GM19397 (cell line): ENCODE results near the gene ZEB2.

Experiments
- ATAC-seq: cut with Tn5 transposase; IDR thresholded peaks from one replicate; pipeline ENCODE4 v1.9.1; 2021; ENCODE audit warnings: mild to moderate bottlenecking, moderate library complexity; ENCODE audit not compliant: unreplicated experiment

Gene ZEB2

GRCh38 chr2:144431392-144431783 is 88.5 kb downstream of the ZEB2 start:
- no peak for ATAC-seq

GRCh38 chr2:144430722-144431391 is 89.1 kb downstream of the ZEB2 start:
- peak; percentile 90 for ATAC-seq

- ATAC-seq: no peak
These were observed 90.4 kb downstream of the ZEB2 start for GRCh38 chr2:144429396-144430112.

DNA sequence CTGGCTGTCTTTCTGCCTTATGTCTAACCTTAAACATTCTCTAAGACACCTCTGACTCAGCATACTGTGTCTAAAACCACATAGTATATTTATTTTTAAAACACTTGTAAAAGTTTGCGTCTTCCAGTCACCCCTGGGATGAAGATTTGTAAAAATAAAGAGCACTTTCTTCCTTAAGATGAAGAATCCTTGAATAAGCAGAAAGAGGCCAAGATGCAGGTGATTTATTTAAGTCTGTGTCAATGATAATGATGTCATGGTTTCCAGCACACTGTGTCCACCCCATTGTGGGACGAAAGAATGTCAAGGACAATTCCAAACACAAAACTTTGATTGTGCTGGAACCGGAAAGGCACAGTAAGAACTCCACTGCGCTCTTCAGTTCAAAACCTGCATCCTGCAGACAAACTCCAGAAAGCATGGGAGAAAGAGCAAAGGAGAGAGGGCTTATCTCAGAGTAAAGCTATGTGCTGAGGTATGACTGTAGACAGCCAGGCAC is 92.9 kb downstream of the ZEB2 start:
- ATAC-seq: no peak

GRCh38 chr2:144426355-144426754 is 93.6 kb downstream of the ZEB2 start:
- ATAC-seq: no peak

GRCh38 chr2:144424559-144425240 is 95.2 kb downstream of the ZEB2 start:
- ATAC-seq: no peak

- no peak for ATAC-seq
These were observed 98.1 kb downstream of the ZEB2 start for GRCh38 chr2:144421606-144422510.

DNA sequence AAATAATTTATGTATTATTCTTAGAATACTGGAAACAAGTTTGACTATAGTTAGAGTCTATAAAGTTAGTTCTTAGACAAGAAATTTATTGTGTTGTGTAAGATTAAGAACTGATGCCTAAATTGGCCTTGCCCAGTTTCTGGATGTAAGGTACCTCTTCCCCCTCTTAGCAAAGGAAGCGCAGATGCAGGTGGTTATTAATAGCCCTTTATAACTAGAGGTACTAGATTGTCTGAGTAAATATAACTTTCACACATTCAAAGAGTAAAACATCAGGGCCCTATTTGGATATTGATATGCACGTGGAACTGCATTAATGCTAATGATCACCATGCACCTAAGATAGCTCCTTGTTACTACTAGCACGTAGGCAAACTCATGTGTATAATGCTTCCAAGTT is 100.7 kb downstream of the ZEB2 start:
- no peak for ATAC-seq

GRCh38 chr2:144415386-144415785 is 104.5 kb downstream of the ZEB2 start:
- ATAC-seq: no peak

DNA sequence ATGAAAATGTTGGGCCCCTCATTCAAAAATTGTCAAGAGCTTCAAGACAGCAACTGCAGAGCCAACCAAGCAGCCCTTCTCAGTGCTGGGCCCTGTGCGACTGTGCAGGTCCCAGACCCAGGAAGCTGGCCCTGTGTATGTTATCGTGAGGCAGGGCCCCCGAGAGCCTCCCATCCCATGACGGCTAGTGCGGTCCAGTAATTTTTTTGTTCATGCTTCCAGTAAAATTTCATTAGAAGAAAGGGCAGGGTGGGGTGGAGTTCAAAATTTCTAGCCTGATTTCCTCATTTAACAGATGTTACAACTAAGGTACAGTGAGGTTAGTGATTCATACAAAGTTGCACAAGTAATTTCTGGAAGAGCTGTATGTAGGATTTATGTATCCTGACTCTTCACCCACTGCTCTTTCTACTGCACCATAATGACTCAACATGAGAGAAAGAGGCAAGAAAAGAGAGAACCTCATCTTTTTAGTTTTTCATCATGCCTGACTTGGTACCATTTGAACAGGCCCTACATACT is 105.5 kb downstream of the ZEB2 start:
- ATAC-seq: no peak

DNA sequence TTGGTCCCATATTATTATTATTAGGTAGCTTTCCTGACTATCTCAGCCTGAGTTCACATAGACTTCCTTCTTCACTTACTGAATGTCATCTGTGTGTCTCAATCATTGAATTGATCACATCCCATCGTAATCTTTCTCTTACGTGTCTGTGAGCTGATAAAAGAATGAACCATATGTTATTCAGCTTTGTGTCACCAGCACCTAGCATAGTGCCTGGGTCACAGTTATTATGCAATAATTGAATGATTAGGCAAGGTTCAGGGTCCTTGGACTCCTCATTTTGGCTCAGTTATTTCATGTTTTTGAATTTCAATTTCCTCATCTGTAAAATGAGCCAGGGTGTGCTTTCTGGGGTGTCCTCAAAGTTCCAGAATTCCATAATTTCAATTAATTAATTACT is 107.2 kb downstream of the ZEB2 start:
- no peak for ATAC-seq

GRCh38 chr2:144411473-144411872 is 108.4 kb downstream of the ZEB2 start:
- ATAC-seq: no peak

DNA sequence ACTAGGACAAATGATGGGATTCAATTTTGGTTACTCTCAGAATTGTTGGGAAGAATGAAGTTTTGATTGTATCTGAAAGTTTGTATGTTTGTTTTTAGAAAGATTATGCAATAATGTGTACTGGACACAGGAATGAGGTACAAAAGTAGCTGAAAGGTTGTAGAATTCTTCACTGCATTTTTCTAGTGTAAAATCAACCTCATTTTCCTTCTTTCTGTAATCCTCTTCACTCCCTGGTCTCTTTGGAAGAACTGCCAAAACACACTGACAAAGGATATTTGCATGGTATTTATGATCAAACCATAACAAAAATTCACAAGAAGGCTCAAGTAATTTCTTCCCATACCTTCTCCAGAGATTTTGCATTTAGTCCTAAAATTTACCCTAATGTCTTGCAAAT is 110.7 kb downstream of the ZEB2 start:
- no peak for ATAC-seq

DNA sequence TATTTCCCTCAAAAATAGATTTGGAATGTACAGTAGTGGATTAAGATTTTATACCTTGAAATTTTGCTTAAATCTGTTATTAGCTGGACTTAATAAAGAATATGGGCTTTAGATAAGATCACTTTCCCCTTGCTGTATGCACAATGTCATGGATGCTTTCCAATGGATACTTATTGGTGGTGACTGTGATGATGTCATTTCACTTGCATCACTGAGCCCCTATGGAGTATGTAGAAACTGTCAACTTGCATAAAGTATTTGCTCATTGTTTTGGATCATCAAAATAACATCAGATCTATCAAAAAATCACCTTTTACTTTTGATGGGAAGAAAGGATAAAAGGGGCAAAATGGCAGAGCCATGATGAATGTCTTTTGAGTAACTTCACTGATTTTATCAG is 112.7 kb downstream of the ZEB2 start:
- ATAC-seq: no peak

GRCh38 chr2:144405982-144406788 is 113.7 kb downstream of the ZEB2 start:
- ATAC-seq: no peak

- no peak for ATAC-seq
These were observed 114.6 kb downstream of the ZEB2 start for GRCh38 chr2:144405321-144405720.

DNA sequence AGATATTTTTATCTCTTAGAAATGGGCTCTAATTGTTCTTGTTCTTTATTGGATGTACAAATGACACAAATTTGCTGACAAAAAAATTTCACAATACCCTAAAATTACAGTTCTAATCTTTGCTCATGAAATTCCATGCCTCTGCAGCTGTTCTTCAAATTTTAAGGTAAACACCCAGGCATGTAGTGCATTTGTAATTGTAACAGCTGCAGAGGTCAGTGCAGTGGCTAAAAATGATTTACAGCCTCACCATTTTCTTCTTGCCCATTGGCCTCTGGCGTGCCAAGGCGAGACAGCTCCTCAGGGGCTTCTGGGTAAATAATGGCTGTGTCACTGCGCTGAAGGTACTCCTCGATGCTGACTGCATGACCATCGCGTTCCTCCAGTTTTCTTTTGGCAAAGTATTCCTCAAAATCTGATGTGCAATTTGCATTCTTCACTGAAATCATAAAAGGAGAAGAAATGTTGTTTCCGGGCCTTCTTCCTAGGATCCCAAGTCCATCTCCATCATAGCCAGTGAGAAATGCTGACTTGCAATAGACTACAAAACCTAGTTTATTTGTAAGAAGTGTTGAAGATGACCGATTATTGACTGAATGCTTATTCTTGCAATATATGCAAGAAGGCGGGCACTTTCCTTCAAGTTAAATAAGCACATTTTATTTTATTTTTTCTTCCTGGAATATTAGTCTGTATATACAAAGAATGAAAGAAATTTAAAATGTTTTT is 115.2 kb downstream of the ZEB2 start:
- no peak for ATAC-seq

- no peak for ATAC-seq
These were observed 116.0 kb downstream of the ZEB2 start for GRCh38 chr2:144403933-144404332.

GRCh38 chr2:144402251-144402650 is 117.7 kb downstream of the ZEB2 start:
- ATAC-seq: no peak
